Lower leg skin (tissue), 3 donors: ENCODE data around the gene KPNA6.

Source experiments
- POLR2A ChIP-seq, 2 donors: fragments of 450-650 bp; IDR thresholded peaks; one replicate each; pipeline ENCODE4 v1.6.1; 2016 to 2017; ENCODE audit warnings: antibody characterized with exemption in 2 of 2, mild to moderate bottlenecking in 1 of 2, moderate library complexity in 1 of 2
- TF ChIP-seq, protein P1 (sequence below), 3 donors: fragments of 450-650 bp; IDR thresholded peaks; one replicate each; pipeline ENCODE4 v1.5.1; 2016; ENCODE audit warnings: antibody characterized with exemption in 3 of 3, mild to moderate bottlenecking in 3 of 3, moderate library complexity in 2 of 3

DNA sequence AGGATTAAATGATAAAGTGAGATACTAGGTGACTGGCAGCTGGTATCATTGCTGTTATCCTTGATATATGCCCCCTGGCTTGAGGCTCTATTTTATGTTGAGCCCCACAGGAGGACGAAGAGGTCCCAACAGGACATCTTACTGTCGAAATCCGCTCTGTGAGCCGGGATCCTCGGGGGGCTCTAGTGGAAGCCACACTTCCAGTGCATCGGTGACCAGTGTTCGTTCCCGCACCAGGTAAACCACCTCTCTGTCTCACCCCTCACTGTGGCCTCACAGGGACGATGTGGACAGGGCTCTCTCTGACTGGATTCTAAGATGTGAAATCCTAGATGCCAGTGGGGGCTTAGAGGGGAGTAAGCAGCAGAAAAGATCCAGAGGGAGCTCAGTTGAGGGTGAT, 33.0 kb upstream of the KPNA6 start:
- TF ChIP-seq, protein P1, sequence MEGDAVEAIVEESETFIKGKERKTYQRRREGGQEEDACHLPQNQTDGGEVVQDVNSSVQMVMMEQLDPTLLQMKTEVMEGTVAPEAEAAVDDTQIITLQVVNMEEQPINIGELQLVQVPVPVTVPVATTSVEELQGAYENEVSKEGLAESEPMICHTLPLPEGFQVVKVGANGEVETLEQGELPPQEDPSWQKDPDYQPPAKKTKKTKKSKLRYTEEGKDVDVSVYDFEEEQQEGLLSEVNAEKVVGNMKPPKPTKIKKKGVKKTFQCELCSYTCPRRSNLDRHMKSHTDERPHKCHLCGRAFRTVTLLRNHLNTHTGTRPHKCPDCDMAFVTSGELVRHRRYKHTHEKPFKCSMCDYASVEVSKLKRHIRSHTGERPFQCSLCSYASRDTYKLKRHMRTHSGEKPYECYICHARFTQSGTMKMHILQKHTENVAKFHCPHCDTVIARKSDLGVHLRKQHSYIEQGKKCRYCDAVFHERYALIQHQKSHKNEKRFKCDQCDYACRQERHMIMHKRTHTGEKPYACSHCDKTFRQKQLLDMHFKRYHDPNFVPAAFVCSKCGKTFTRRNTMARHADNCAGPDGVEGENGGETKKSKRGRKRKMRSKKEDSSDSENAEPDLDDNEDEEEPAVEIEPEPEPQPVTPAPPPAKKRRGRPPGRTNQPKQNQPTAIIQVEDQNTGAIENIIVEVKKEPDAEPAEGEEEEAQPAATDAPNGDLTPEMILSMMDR (IDR thresholded peaks at IDR 0.05), result no peak
- no peak for TF ChIP-seq POLR2A (IDR thresholded peaks at IDR 0.05)
